OCI-LY3 (cell line): ENCODE results near the gene NIPAL1.

Source experiments
- CTCF ChIP-seq: fragments of 200-600, 300-600 bp; sonication (generic); IDR thresholded peaks from 2 replicates; pipeline ENCODE4 v1.5.1; 2014; ENCODE audit warnings: antibody characterized with exemption, low read length, low read depth
- EZH2phosphoT487 ChIP-seq: fragments of 200-600 bp; shearing (Covaris generic); IDR thresholded peaks from 2 replicates; pipeline ENCODE4 v1.6.1; 2018; ENCODE audit warnings: antibody characterized with exemption, mixed run types, low read depth

- TF ChIP-seq CTCF (no peak), EZH2phosphoT487 (no peak)
These were observed 15.4 kb downstream of the NIPAL1 start for GRCh38 chr4:48031802-48032525.
